Measurements from ENCODE around the gene GALNT18. TPM values are rescaled to one million over a fixed set of nuclear protein-coding genes. Genes with fewer than 3 reads are reported as not detected.

Gene GALNT18
- total RNA-seq, 2 experiments from 2014 or later: 6.8 to 7.4 TPM

- no peak for DNase-seq
- Mint-ChIP-seq H3K4me1 (ENCODE audit: low read depth) (no peaks in the 10 kb centered on the region), H3K27me3 (peaks cover 1% of the 10 kb centered on the region), H3K4me3 (no peak overlapping the region), H3K27ac (no peak overlapping the region), H3K36me3 (ENCODE audit: low read depth) (no peaks in the 10 kb centered on the region), H3K9me3 (peaks cover 2% of the 10 kb centered on the region)
- intact Hi-C loops (cut with micrococcal nuclease): no loop called here
- ATAC-seq: no peak
- TF ChIP-seq, protein P1, sequence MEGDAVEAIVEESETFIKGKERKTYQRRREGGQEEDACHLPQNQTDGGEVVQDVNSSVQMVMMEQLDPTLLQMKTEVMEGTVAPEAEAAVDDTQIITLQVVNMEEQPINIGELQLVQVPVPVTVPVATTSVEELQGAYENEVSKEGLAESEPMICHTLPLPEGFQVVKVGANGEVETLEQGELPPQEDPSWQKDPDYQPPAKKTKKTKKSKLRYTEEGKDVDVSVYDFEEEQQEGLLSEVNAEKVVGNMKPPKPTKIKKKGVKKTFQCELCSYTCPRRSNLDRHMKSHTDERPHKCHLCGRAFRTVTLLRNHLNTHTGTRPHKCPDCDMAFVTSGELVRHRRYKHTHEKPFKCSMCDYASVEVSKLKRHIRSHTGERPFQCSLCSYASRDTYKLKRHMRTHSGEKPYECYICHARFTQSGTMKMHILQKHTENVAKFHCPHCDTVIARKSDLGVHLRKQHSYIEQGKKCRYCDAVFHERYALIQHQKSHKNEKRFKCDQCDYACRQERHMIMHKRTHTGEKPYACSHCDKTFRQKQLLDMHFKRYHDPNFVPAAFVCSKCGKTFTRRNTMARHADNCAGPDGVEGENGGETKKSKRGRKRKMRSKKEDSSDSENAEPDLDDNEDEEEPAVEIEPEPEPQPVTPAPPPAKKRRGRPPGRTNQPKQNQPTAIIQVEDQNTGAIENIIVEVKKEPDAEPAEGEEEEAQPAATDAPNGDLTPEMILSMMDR (IDR thresholded peaks at IDR 0.05): no peak
- ChIA-PET POLR2A (no interaction called here), CTCF (no interaction called here)
Measured at GRCh38 chr11:11251394-11251970, 370.3 kb downstream of the GALNT18 start.

DNA sequence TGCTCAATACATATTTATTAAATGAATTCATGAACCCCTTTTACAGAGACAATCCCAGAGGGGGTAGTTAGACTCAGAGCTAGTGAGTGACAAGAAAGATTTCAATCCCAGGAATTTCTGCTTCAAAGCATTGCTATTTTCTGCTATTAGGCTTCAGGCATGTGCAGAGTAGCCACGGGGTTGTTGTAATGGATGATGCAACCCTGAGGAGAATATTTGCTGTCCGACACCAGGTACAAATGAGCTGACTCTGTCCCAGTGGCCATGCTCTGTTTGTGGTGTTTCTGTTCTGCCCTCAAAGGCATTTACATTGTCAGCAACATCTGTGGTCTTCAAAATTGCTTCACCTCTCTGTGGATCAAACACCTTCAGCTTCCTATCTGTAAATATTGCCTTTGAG lies 371.3 kb downstream of the GALNT18 start:
- H3K4me1 Mint-ChIP-seq (ENCODE audit: low read depth): no peaks in the 10 kb centered on the region
- H3K9me3 Mint-ChIP-seq: peaks cover 2% of the 10 kb centered on the region
- H3K4me3 Mint-ChIP-seq: no peak overlapping the region
- H3K27ac Mint-ChIP-seq: no peak overlapping the region
- DNase-seq (no peak), ATAC-seq (no peak)
- ChIA-PET CTCF (no interaction called here), POLR2A (no interaction called here)
- TF ChIP-seq, protein P1 (IDR thresholded peaks at IDR 0.05): no peak
- intact Hi-C loops (cut with micrococcal nuclease): no loop called here
- H3K27me3 Mint-ChIP-seq: peaks cover 1% of the 10 kb centered on the region
- H3K36me3 Mint-ChIP-seq (ENCODE audit: low read depth): no peaks in the 10 kb centered on the region

DNA sequence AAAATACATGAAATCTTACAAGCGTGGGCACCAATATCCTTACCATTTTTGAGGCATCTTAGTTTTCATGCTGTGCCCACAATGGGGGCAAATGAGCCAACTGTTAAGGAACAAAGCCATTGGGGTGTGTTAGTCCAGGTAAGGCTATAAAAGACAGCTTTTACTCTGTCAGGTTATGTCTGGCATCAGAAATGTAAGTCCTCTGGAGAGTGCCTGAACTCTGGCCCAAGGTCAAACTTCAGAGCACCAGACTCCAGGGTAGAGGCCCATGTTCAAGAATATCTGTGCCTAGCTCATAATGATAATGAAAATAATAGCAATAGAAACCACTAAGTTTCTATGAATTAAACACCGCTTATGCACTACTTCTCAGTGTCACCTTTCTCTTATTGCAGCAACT lies 374.2 kb downstream of the GALNT18 start:
- peaks cover 1% of the 10 kb centered on the region for H3K27me3 Mint-ChIP-seq
- ATAC-seq: no peak
- no peak for DNase-seq
- CTCF ChIA-PET: interaction anchor here (1.3 kb wide), 1 partner anchor 220 kb away, joined by 3 read pairs; no protein-coding TSS in a partner anchor
- peaks cover 2% of the 10 kb centered on the region for H3K9me3 Mint-ChIP-seq
- TF ChIP-seq, protein P1 (IDR thresholded peaks at IDR 0.05): no peak
- H3K4me3 Mint-ChIP-seq: no peak overlapping the region
- H3K4me1 Mint-ChIP-seq (ENCODE audit: low read depth): peaks cover 7% of the 10 kb centered on the region
- H3K27ac Mint-ChIP-seq: no peak overlapping the region
- H3K36me3 Mint-ChIP-seq (ENCODE audit: low read depth): no peaks in the 10 kb centered on the region
- POLR2A ChIA-PET: no interaction called here
- intact Hi-C loops (cut with micrococcal nuclease): no loop called here

- intact Hi-C loops (cut with micrococcal nuclease): no loop called here
- H3K27me3 Mint-ChIP-seq: peaks cover 1% of the 10 kb centered on the region
- CTCF ChIA-PET: interaction anchor here (1.3 kb wide), 1 partner anchor 219 kb away, joined by 3 read pairs; no protein-coding TSS in a partner anchor
- POLR2A ChIA-PET: no interaction called here
- ATAC-seq (peak; percentile 21), DNase-seq (no peak)
- H3K27ac Mint-ChIP-seq: no peak overlapping the region
- TF ChIP-seq, protein P1 (IDR thresholded peaks at IDR 0.05): no peak
- H3K9me3 Mint-ChIP-seq: peaks cover 2% of the 10 kb centered on the region
- peaks cover 7% of the 10 kb centered on the region for H3K4me1 Mint-ChIP-seq (ENCODE audit: low read depth)
- H3K4me3 Mint-ChIP-seq: peak overlapping the region; percentile 6
- no peaks in the 10 kb centered on the region for H3K36me3 Mint-ChIP-seq (ENCODE audit: low read depth)
Measured at GRCh38 chr11:11247086-11247485, 374.7 kb downstream of the GALNT18 start.

- intact Hi-C loops (cut with micrococcal nuclease): no loop called here
- POLR2A ChIA-PET: no interaction called here
- H3K9me3 Mint-ChIP-seq: peaks cover 2% of the 10 kb centered on the region
Measured at GRCh38 chr11:11246166-11246565, 375.6 kb downstream of the GALNT18 start.

More at GRCh38 chr11:11246166-11246565, 375.6 kb downstream of the GALNT18 start:
- DNase-seq: no peak
- CTCF ChIA-PET: no interaction called here
- Mint-ChIP-seq H3K36me3 (ENCODE audit: low read depth) (no peaks in the 10 kb centered on the region), H3K4me1 (ENCODE audit: low read depth) (peaks cover 7% of the 10 kb centered on the region), H3K27ac (no peak overlapping the region), H3K4me3 (no peak overlapping the region), H3K27me3 (no peaks in the 10 kb centered on the region)
- ATAC-seq: no peak
- TF ChIP-seq, protein P1 (IDR thresholded peaks at IDR 0.05): no peak
